ENCODE measurements around the gene DIP2C.
"Not testable (repeated sequence)": the region's sequence is repeated elsewhere in the genome, so short reads cannot be mapped to it uniquely, and the experiment has no call there.

The DIP2C gene

DNA sequence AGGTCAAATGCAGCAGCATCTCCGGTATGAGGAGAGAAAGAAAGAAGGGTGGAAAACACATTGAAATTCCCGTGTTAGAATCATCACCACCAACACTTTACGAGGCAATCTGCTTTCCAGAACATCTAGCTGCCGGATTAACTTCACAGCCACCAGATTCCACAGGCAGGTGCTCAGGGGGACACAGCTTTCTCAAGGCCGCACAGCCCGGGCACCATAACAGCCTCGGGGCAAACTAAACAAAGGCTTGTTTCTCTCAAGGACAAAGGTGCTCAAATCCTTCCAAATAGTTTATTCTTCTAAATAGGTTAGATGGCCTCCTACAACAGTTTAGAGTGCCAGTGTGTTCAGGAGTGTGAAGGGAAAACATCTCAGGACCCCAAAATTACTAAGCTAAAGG lies 156.3 kb downstream of the DIP2C start:
- no peak overlapping the region for H3K4me2 ChIP-seq (ENCODE audit: insufficient read depth, low read length)
- H3K9me3 ChIP-seq (ENCODE audit: insufficient read depth, low read length, severe bottlenecking) = no peaks in the 10 kb centered on the region
- peaks cover 6% of the 10 kb centered on the region; the same call in 1 of the 2 replicates for H4K20me1 ChIP-seq (ENCODE audit: insufficient read depth, low read length)
- H3K27ac ChIP-seq (ENCODE audit: low read length) = no peak overlapping the region
- ATAC-seq (ENCODE audit: insufficient read depth, low read depth) (no peak), DNase-seq (no peak)
- no peaks in the 10 kb centered on the region for H3K4me1 ChIP-seq (ENCODE audit: insufficient read depth, low read length)
- no peaks in the 10 kb centered on the region for H3K36me3 ChIP-seq (ENCODE audit: insufficient read depth, low read length)
- H3K9ac ChIP-seq (ENCODE audit: low read depth, low read length) = no peak overlapping the region
- H3K79me2 ChIP-seq (ENCODE audit: insufficient read depth, low read length) = no peaks in the 10 kb centered on the region
- H2AFZ ChIP-seq (ENCODE audit: low read depth, low read length) = no peak overlapping the region
- H3K4me3 ChIP-seq (ENCODE audit: low read depth in 1 of 2, low read length in 2 of 2) = no peak overlapping the region
- no peak for TF ChIP-seq EZH2 (IDR thresholded peaks at IDR 0.05; ENCODE audit: borderline replicate concordance, low read depth, low read length, severe bottlenecking)
- TF ChIP-seq, protein P1, sequence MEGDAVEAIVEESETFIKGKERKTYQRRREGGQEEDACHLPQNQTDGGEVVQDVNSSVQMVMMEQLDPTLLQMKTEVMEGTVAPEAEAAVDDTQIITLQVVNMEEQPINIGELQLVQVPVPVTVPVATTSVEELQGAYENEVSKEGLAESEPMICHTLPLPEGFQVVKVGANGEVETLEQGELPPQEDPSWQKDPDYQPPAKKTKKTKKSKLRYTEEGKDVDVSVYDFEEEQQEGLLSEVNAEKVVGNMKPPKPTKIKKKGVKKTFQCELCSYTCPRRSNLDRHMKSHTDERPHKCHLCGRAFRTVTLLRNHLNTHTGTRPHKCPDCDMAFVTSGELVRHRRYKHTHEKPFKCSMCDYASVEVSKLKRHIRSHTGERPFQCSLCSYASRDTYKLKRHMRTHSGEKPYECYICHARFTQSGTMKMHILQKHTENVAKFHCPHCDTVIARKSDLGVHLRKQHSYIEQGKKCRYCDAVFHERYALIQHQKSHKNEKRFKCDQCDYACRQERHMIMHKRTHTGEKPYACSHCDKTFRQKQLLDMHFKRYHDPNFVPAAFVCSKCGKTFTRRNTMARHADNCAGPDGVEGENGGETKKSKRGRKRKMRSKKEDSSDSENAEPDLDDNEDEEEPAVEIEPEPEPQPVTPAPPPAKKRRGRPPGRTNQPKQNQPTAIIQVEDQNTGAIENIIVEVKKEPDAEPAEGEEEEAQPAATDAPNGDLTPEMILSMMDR (IDR thresholded peaks at IDR 0.05; ENCODE audit: borderline replicate concordance, extremely low read depth, low read length, poor library complexity, severe bottlenecking) = no peak
- peaks cover 28% of the 10 kb centered on the region for H3K27me3 ChIP-seq (ENCODE audit: insufficient read depth, low read length, poor library complexity)

DNA sequence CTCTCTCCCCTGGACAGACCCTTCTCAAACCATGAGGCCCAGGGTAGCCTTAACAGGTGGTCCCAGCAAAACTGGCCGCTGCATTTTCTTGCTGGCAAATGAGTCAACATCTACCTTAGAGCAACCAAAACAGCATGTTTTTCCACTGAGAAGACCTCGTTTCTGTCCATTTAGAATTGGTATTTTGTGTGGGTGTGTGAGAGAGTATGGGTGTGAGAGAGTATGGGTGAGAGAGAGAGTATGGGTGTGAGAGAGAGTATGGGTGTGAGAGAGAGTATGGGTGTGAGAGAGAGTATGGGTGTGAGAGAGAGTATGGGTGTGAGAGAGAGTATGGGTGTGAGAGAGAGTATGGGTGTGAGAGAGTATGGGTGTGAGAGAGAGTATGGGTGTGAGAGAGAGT lies 157.1 kb downstream of the DIP2C start:
- H3K9me3 ChIP-seq (ENCODE audit: insufficient read depth, low read length, severe bottlenecking); H3K4me2 ChIP-seq (ENCODE audit: insufficient read depth, low read length); H3K79me2 ChIP-seq (ENCODE audit: insufficient read depth, low read length); H3K27ac ChIP-seq (ENCODE audit: low read length); ATAC-seq (ENCODE audit: insufficient read depth, low read depth); H3K4me1 ChIP-seq (ENCODE audit: insufficient read depth, low read length); H4K20me1 ChIP-seq (ENCODE audit: insufficient read depth, low read length); H3K36me3 ChIP-seq (ENCODE audit: insufficient read depth, low read length); H2AFZ ChIP-seq (ENCODE audit: low read depth, low read length); H3K4me3 ChIP-seq (ENCODE audit: low read depth in 1 of 2, low read length in 2 of 2); DNase-seq; H3K9ac ChIP-seq (ENCODE audit: low read depth, low read length): not testable (repeated sequence)
- H3K27me3 ChIP-seq (ENCODE audit: insufficient read depth, low read length, poor library complexity) = peaks cover 25% of the 10 kb centered on the region

DNA sequence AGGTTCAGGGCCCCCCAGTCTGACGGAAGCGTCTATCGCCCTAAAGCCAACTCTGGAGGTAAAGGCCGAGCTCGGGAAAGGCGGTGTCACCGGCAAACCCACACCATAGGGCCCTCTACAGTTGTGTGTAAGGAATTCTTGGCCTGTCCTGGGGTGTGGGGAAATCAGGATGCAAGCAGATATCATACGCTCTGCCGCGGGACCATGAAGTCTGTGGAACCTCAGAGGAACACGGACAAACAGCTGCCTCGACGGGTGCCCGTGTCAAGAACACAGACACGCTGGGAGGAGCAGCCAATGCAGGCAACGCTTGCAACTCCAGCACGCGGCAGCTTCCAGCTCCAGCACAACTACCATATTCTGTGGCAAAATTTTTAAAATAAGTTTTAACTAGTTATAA lies 157.9 kb downstream of the DIP2C start:
- H4K20me1 ChIP-seq (ENCODE audit: insufficient read depth, low read length) = peaks cover 6% of the 10 kb centered on the region; the same call in 1 of the 2 replicates

DNA sequence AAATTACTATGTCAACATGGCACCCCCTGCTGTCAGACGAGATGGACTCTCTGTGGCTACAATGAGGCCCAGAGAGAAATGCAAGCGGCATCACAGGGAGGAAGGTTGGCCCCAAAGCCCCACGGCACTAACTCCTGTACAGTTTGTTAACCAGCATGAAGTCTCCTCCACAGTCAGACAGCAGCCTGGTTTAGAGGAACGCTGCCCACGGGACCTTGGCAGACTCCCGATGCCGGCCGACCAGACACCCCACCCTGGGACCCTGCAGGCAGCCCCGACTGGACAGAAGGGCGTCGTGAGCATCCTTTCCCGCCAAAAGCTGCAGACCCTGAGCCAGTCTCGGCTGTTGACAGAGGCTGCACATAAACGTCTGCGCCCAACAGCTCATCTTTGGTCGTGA lies 158.8 kb downstream of the DIP2C start:
- H4K20me1 ChIP-seq (ENCODE audit: insufficient read depth, low read length) = peaks cover 6% of the 10 kb centered on the region; the same call in 1 of the 2 replicates
- no peaks in the 10 kb centered on the region for H3K36me3 ChIP-seq (ENCODE audit: insufficient read depth, low read length)
- H2AFZ ChIP-seq (ENCODE audit: low read depth, low read length) = no peak overlapping the region
- no peak for TF ChIP-seq EZH2 (IDR thresholded peaks at IDR 0.05; ENCODE audit: borderline replicate concordance, low read depth, low read length, severe bottlenecking)
- TF ChIP-seq, protein P1 (IDR thresholded peaks at IDR 0.05; ENCODE audit: borderline replicate concordance, extremely low read depth, low read length, poor library complexity, severe bottlenecking) = no peak
- no peak overlapping the region for H3K9ac ChIP-seq (ENCODE audit: low read depth, low read length)
- ATAC-seq (ENCODE audit: insufficient read depth, low read depth) (no peak), DNase-seq (no peak)
- H3K27ac ChIP-seq (ENCODE audit: low read length) = no peak overlapping the region
- H3K4me3 ChIP-seq (ENCODE audit: low read depth in 1 of 2, low read length in 2 of 2) = no peak overlapping the region
- H3K4me2 ChIP-seq (ENCODE audit: insufficient read depth, low read length) = no peak overlapping the region
- no peaks in the 10 kb centered on the region for H3K4me1 ChIP-seq (ENCODE audit: insufficient read depth, low read length)
- no peaks in the 10 kb centered on the region for H3K9me3 ChIP-seq (ENCODE audit: insufficient read depth, low read length, severe bottlenecking)
- H3K79me2 ChIP-seq (ENCODE audit: insufficient read depth, low read length) = no peaks in the 10 kb centered on the region
- H3K27me3 ChIP-seq (ENCODE audit: insufficient read depth, low read length, poor library complexity) = peaks cover 11% of the 10 kb centered on the region

More for the DNA sequence above, 157.9 kb downstream of the DIP2C start:
- no peak overlapping the region for H3K4me2 ChIP-seq (ENCODE audit: insufficient read depth, low read length)
- no peak for ATAC-seq (ENCODE audit: insufficient read depth, low read depth)
- H3K4me1 ChIP-seq (ENCODE audit: insufficient read depth, low read length) = no peaks in the 10 kb centered on the region
- H3K27me3 ChIP-seq (ENCODE audit: insufficient read depth, low read length, poor library complexity) = peaks cover 19% of the 10 kb centered on the region
- no peaks in the 10 kb centered on the region for H3K36me3 ChIP-seq (ENCODE audit: insufficient read depth, low read length)
- no peak overlapping the region for H3K4me3 ChIP-seq (ENCODE audit: low read depth in 1 of 2, low read length in 2 of 2)
- no peak overlapping the region for H3K27ac ChIP-seq (ENCODE audit: low read length)
- no peak overlapping the region for H2AFZ ChIP-seq (ENCODE audit: low read depth, low read length)
- H3K9me3 ChIP-seq (ENCODE audit: insufficient read depth, low read length, severe bottlenecking) = no peaks in the 10 kb centered on the region
- TF ChIP-seq, protein P1 (IDR thresholded peaks at IDR 0.05; ENCODE audit: borderline replicate concordance, extremely low read depth, low read length, poor library complexity, severe bottlenecking) = no peak
- TF ChIP-seq EZH2 (IDR thresholded peaks at IDR 0.05; ENCODE audit: borderline replicate concordance, low read depth, low read length, severe bottlenecking) = no peak
- no peaks in the 10 kb centered on the region for H3K79me2 ChIP-seq (ENCODE audit: insufficient read depth, low read length)
- no peak for DNase-seq
- H3K9ac ChIP-seq (ENCODE audit: low read depth, low read length) = no peak overlapping the region

Measured in DND-41 (cell line).